ENCODE results near the gene URI1. TPM values are rescaled to one million over a fixed set of nuclear protein-coding genes. Genes with fewer than 3 reads are reported as not detected.

Gene URI1
- total RNA-seq, 2 experiments from 2014 or later = 66.1 to 67.0 TPM

GRCh38 chr19:29966588-29967249 is 24.7 kb downstream of the URI1 start:
- POLR2A ChIA-PET = interaction anchor here (0.6 to 1.5 kb wide), 3 partner anchors 21 to 25 kb away, joined by 3 to 6 read pairs (median 3); partner anchors contain the start of gene URI1
- peaks cover 26% of the 10 kb centered on the region for H3K4me1 Mint-ChIP-seq
- no peak for ATAC-seq (ENCODE audit: low read depth)
- no peak overlapping the region for H3K4me3 Mint-ChIP-seq
- H3K27me3 Mint-ChIP-seq = no peaks in the 10 kb centered on the region
- H3K36me3 Mint-ChIP-seq = no peaks in the 10 kb centered on the region
- H3K27ac Mint-ChIP-seq = no peak overlapping the region
- H3K9me3 Mint-ChIP-seq = no peaks in the 10 kb centered on the region
- DNase-seq = no peak

GRCh38 chr19:29967623-29968022 is 25.6 kb downstream of the URI1 start:
- H3K27me3 Mint-ChIP-seq = no peaks in the 10 kb centered on the region
- no peak overlapping the region for H3K4me3 Mint-ChIP-seq
- H3K4me1 Mint-ChIP-seq = peaks cover 26% of the 10 kb centered on the region
- ATAC-seq (ENCODE audit: low read depth) (no peak), DNase-seq (no peak)
- no peaks in the 10 kb centered on the region for H3K36me3 Mint-ChIP-seq
- POLR2A ChIA-PET = interaction anchor here (1.5 kb wide), 1 partner anchor 26 kb away, joined by 6 read pairs; the partner anchor contains the start of gene URI1
- H3K27ac Mint-ChIP-seq = no peak overlapping the region
- no peaks in the 10 kb centered on the region for H3K9me3 Mint-ChIP-seq

GRCh38 chr19:29969891-29970290 is 27.9 kb downstream of the URI1 start:
- ATAC-seq (ENCODE audit: low read depth) = no peak
- no peaks in the 10 kb centered on the region for H3K27me3 Mint-ChIP-seq
- no peak overlapping the region for H3K4me3 Mint-ChIP-seq
- peaks cover 17% of the 10 kb centered on the region for H3K4me1 Mint-ChIP-seq
- POLR2A ChIA-PET = no interaction called here
- H3K9me3 Mint-ChIP-seq = no peaks in the 10 kb centered on the region
- H3K27ac Mint-ChIP-seq = no peak overlapping the region
- peaks cover 3% of the 10 kb centered on the region for H3K36me3 Mint-ChIP-seq
- DNase-seq = no peak

- Mint-ChIP-seq H3K4me3 (no peak overlapping the region), H3K27ac (no peak overlapping the region), H3K9me3 (no peaks in the 10 kb centered on the region)
These were observed 29.0 kb downstream of the URI1 start for GRCh38 chr19:29971002-29971401.

GRCh38 chr19:29971648-29972047 is 29.6 kb downstream of the URI1 start:
- H3K4me1 Mint-ChIP-seq = peaks cover 21% of the 10 kb centered on the region
- no peak overlapping the region for H3K4me3 Mint-ChIP-seq
- DNase-seq = no peak
- no peak for ATAC-seq (ENCODE audit: low read depth)
- H3K27me3 Mint-ChIP-seq = no peaks in the 10 kb centered on the region
- POLR2A ChIA-PET = no interaction called here
- H3K9me3 Mint-ChIP-seq = no peaks in the 10 kb centered on the region
- H3K36me3 Mint-ChIP-seq = peaks cover 9% of the 10 kb centered on the region
- H3K27ac Mint-ChIP-seq = no peak overlapping the region

More at GRCh38 chr19:29971002-29971401, 29.0 kb downstream of the URI1 start:
- Mint-ChIP-seq H3K27me3 (no peaks in the 10 kb centered on the region), H3K36me3 (peaks cover 4% of the 10 kb centered on the region), H3K4me1 (peaks cover 17% of the 10 kb centered on the region)
- no peak for DNase-seq
- POLR2A ChIA-PET = no interaction called here
- no peak for ATAC-seq (ENCODE audit: low read depth)

GRCh38 chr19:29974701-29975100 is 32.7 kb downstream of the URI1 start:
- DNase-seq (no peak), ATAC-seq (ENCODE audit: low read depth) (no peak)
- POLR2A ChIA-PET = no interaction called here
- H3K9me3 Mint-ChIP-seq = no peaks in the 10 kb centered on the region
- no peak overlapping the region for H3K4me3 Mint-ChIP-seq
- no peak overlapping the region for H3K27ac Mint-ChIP-seq
- H3K4me1 Mint-ChIP-seq = peaks cover 24% of the 10 kb centered on the region
- H3K27me3 Mint-ChIP-seq = no peaks in the 10 kb centered on the region
- H3K36me3 Mint-ChIP-seq = peaks cover 9% of the 10 kb centered on the region

GRCh38 chr19:29976151-29976943 is 34.3 kb downstream of the URI1 start:
- H3K36me3 Mint-ChIP-seq = peaks cover 13% of the 10 kb centered on the region
- no peak for DNase-seq
- H3K27me3 Mint-ChIP-seq = no peaks in the 10 kb centered on the region
- no peaks in the 10 kb centered on the region for H3K9me3 Mint-ChIP-seq
- no peak for ATAC-seq (ENCODE audit: low read depth)
- POLR2A ChIA-PET = no interaction called here
- no peak overlapping the region for H3K4me3 Mint-ChIP-seq
- no peak overlapping the region for H3K27ac Mint-ChIP-seq
- peaks cover 26% of the 10 kb centered on the region for H3K4me1 Mint-ChIP-seq

- DNase-seq (no peak), ATAC-seq (ENCODE audit: low read depth) (no peak)
- H3K4me3 Mint-ChIP-seq = peak overlapping the region; percentile 37
These were observed 36.0 kb downstream of the URI1 start for GRCh38 chr19:29978080-29978479.

GRCh38 chr19:29983568-29983967 is 41.5 kb downstream of the URI1 start:
- Mint-ChIP-seq H3K4me1 (peaks cover 11% of the 10 kb centered on the region), H3K36me3 (peaks cover 35% of the 10 kb centered on the region), H3K9me3 (peaks cover 3% of the 10 kb centered on the region), H3K27ac (no peak overlapping the region), H3K4me3 (no peak overlapping the region), H3K27me3 (no peaks in the 10 kb centered on the region)
- ATAC-seq (ENCODE audit: low read depth) = no peak
- no peak for DNase-seq
- POLR2A ChIA-PET = no interaction called here

More at GRCh38 chr19:29978080-29978479, 36.0 kb downstream of the URI1 start:
- peaks cover 16% of the 10 kb centered on the region for H3K36me3 Mint-ChIP-seq
- H3K9me3 Mint-ChIP-seq = no peaks in the 10 kb centered on the region
- peaks cover 33% of the 10 kb centered on the region for H3K4me1 Mint-ChIP-seq
- no peak overlapping the region for H3K27ac Mint-ChIP-seq
- POLR2A ChIA-PET = no interaction called here
- H3K27me3 Mint-ChIP-seq = no peaks in the 10 kb centered on the region

GRCh38 chr19:29985196-29985595 is 43.2 kb downstream of the URI1 start:
- POLR2A ChIA-PET = no interaction called here
- Mint-ChIP-seq H3K4me3 (no peak overlapping the region), H3K27me3 (no peaks in the 10 kb centered on the region), H3K9me3 (peaks cover 3% of the 10 kb centered on the region), H3K36me3 (peaks cover 49% of the 10 kb centered on the region), H3K27ac (no peak overlapping the region), H3K4me1 (peaks cover 10% of the 10 kb centered on the region)
- DNase-seq (no peak), ATAC-seq (ENCODE audit: low read depth) (no peak)

- POLR2A ChIA-PET = no interaction called here
These were observed 46.3 kb downstream of the URI1 start for GRCh38 chr19:29988351-29988750.

GRCh38 chr19:29992233-29992867 is 50.3 kb downstream of the URI1 start:
- Mint-ChIP-seq H3K27me3 (no peaks in the 10 kb centered on the region), H3K4me3 (no peak overlapping the region), H3K27ac (no peak overlapping the region), H3K4me1 (no peaks in the 10 kb centered on the region), H3K9me3 (peaks cover 10% of the 10 kb centered on the region), H3K36me3 (peaks cover 77% of the 10 kb centered on the region)
- DNase-seq (no peak), ATAC-seq (ENCODE audit: low read depth) (no peak)
- POLR2A ChIA-PET = no interaction called here

More at GRCh38 chr19:29988351-29988750, 46.3 kb downstream of the URI1 start:
- peaks cover 66% of the 10 kb centered on the region for H3K36me3 Mint-ChIP-seq
- DNase-seq (no peak), ATAC-seq (ENCODE audit: low read depth) (no peak)
- H3K9me3 Mint-ChIP-seq = peaks cover 9% of the 10 kb centered on the region
- H3K27ac Mint-ChIP-seq = no peak overlapping the region
- H3K4me3 Mint-ChIP-seq = no peak overlapping the region
- no peaks in the 10 kb centered on the region for H3K27me3 Mint-ChIP-seq
- H3K4me1 Mint-ChIP-seq = no peaks in the 10 kb centered on the region

GRCh38 chr19:29999490-29999889 is 57.5 kb downstream of the URI1 start:
- H3K4me3 Mint-ChIP-seq = no peak overlapping the region
- H3K9me3 Mint-ChIP-seq = peaks cover 4% of the 10 kb centered on the region
- no peak for DNase-seq
- POLR2A ChIA-PET = no interaction called here
- H3K27me3 Mint-ChIP-seq = no peaks in the 10 kb centered on the region
- no peak for ATAC-seq (ENCODE audit: low read depth)
- peaks cover 3% of the 10 kb centered on the region for H3K4me1 Mint-ChIP-seq
- H3K36me3 Mint-ChIP-seq = peaks cover 63% of the 10 kb centered on the region
- no peak overlapping the region for H3K27ac Mint-ChIP-seq

Measured in activated naive CD8-positive, alpha-beta T cell treated with anti-CD3 and anti-CD28 coated beads, Interleukin-2, amount 10 ng/mL, durations not matched to agents 7 days and 5 days (primary cell).